ENCODE results near the gene ARPC5. TPM values are rescaled to one million over a fixed set of nuclear protein-coding genes. Genes with fewer than 3 reads are reported as not detected.

Gene ARPC5
- total and polyA plus RNA-seq, 10 of the 15 experiments (the other 5 are each of a cell fraction or from before 2014, with no cell fraction given), result 238 to 784 (median 309) TPM

DNA sequence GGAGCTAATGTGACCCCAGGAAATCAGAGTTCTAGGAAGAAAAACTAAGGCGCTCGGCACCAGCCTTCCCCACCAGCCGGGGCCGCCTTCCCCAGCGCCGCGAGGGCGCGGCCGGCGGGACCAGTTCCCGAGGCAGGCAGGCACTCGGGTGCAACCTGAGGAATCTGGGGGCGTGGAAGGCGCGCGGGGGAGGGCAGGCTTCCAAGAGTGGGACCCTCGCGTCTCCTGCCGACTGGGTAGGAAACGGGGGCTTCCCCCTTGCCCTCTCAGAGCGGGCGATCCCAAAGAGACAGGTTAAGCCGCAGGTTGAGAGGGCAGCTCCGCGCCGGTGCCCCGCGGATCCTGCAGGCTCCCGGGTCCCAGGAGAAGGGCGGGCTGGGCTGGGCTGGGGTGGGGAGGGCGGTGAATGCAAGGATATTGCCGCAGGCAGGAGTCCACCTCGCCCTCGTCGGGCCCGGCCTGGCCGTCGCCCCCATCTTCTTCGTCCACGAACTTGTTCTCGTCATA, 431 bp downstream of the ARPC5 start (continued):
- TF ChIP-seq, protein P1, sequence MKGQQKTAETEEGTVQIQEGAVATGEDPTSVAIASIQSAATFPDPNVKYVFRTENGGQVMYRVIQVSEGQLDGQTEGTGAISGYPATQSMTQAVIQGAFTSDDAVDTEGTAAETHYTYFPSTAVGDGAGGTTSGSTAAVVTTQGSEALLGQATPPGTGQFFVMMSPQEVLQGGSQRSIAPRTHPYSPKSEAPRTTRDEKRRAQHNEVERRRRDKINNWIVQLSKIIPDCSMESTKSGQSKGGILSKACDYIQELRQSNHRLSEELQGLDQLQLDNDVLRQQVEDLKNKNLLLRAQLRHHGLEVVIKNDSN (IDR thresholded peaks at IDR 0.05; ENCODE audit: borderline replicate concordance, extremely low read length, insufficient read depth, low read depth, low read length), result no peak
- TF ChIP-seq DPF2 (IDR thresholded peaks at IDR 0.05), result peak; percentile 21; the same call in 1 of the 2 replicates
- 0 out of 2 replicates have a peak, but pooled peaks have one; percentile 17 for TF ChIP-seq IKZF1 (conservative IDR thresholded peaks at IDR 0.05)
- TF ChIP-seq LARP7 (IDR thresholded peaks at IDR 0.05), result peak; percentile 35; the same call in 1 of the 2 replicates
- no peak for TF ChIP-seq SRF (IDR thresholded peaks at IDR 0.05; ENCODE audit: low read depth in 2 of 2, low read length in 2 of 2)
- no peak for TF ChIP-seq RCOR1 (conservative IDR thresholded peaks at IDR 0.05; ENCODE audit: low read depth, low read length)

DNA sequence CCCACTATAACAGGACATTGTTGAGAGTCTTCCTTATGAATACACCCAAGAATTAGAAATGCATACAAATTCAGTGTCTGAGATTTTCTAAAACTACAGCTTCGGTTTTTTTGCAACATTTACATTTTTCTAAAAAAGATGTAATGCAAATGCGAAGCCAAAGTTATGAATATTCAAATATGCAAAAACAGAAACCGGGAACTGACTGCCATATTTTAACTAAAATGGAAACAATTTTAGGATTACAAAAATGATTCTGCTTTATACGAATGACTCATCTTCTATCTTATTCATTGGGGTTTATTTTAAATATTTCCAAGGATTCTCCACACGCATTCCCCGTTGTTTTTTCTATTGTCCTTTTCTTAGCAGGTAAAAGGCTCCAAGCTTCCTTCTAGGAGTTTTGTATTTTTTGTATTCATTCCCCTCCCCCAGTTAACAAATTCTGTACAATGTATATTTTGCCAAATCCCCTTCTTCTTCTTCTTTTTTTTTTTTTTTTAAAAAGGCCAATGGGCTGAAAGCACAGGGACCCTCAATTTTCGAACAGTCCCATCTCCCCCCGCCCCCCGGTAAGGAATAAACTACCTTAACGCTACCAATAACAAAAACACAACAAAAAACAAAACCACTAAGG, 1.0 kb downstream of the ARPC5 start:
- H3K9me3 ChIP-seq (replicated peaks; ENCODE audit: control insufficient read depth, insufficient read depth, low read length), result no peaks in the 10 kb centered on the region
- FAIRE-seq, result no peak
- ChIA-PET CTCF (interaction anchor here (0.9 to 5.8 kb wide), 17 partner anchors 8 to 1005 kb away, joined by 3 to 81 read pairs (median 4); partner anchors contain the start of gene APOBEC4), RAD21 (ENCODE audit: unreplicated experiment) (interaction anchor here (0.6 to 5.5 kb wide), 17 partner anchors 10 to 321 kb away, joined by 3 to 56 read pairs (median 5); partner anchors contain the start of genes APOBEC4 and NCF2), POLR2A (interaction anchor here (0.6 to 3.9 kb wide), 17 partner anchors 8 to 1242 kb away, joined by 3 to 27 read pairs (median 5); partner anchors contain the start of genes APOBEC4 and NCF2), SMC1A (ENCODE audit: uncharacterized antibody, unreplicated experiment) (interaction anchor here (0.7 to 6.6 kb wide), 19 partner anchors 9 to 417 kb away, joined by 3 to 70 read pairs (median 6); partner anchors contain the start of genes APOBEC4, NCF2 and TSEN15)
- intact Hi-C loops (cut with micrococcal nuclease; ENCODE audit: unreplicated experiment), result loop anchor here (1.0 to 5.0 kb wide), 2 partner anchors 30 to 278 kb away; no protein-coding TSS in a partner anchor
- no peak for ATAC-seq
- H3K9ac ChIP-seq (ENCODE audit: control insufficient read depth, insufficient read depth, low read length), result peak overlapping the region; percentile 98
- peaks cover 0 to 11% of the 10 kb centered on the region in 2 experiments; a peak in 3 of 4 replicates for H3K36me3 ChIP-seq (ENCODE audit: control insufficient read depth in 2 of 2, insufficient read depth in 2 of 2, low read length in 1 of 2)
- H3K27me3 ChIP-seq (replicated peaks in 1 of 2; ENCODE audit: control insufficient read depth in 2 of 2, insufficient read depth in 2 of 2, low read length in 1 of 2), result no peaks in the 10 kb centered on the region
- peaks cover 68% of the 10 kb centered on the region for H3K79me2 ChIP-seq (ENCODE audit: control insufficient read depth, insufficient read depth, low read length)
- WGBS (ENCODE audit: insufficient coverage, insufficient replicate concordance, low lambda C conversion rate, missing lambda C conversion rate), result under 1% methylated on average over 10 of the region's 10 CpGs
- BruUV-seq (replicated peaks), result TSS peak; percentile 61
- DNase-seq (ENCODE audit: low read depth, low spot score), result no peak
- 0 out of 2 replicates have a peak, but pooled peaks cover 3% of the 10 kb centered on the region for H3K4me1 ChIP-seq (ENCODE audit: control insufficient read depth, insufficient read depth, low read length)
- peak overlapping the region; percentile 81 for H3K4me2 ChIP-seq (ENCODE audit: control insufficient read depth, insufficient read depth)
- TF ChIP-seq CBX5 (IDR thresholded peaks at IDR 0.05; ENCODE audit: low read depth) (no peak), EED (IDR thresholded peaks at IDR 0.05; ENCODE audit: low read depth) (no peak), MXI1 (IDR thresholded peaks at IDR 0.05; ENCODE audit: low read depth, low read length) (no peak), ZNF217 (IDR thresholded peaks at IDR 0.05) (no peak), POU2F2 (IDR thresholded peaks at IDR 0.05; ENCODE audit: borderline replicate concordance, low read depth, low read length) (peak; percentile 97), JUNB (IDR thresholded peaks at IDR 0.05) (0 out of 2 replicates have a peak, but pooled peaks have one; percentile 19), BMI1 (IDR thresholded peaks at IDR 0.05; ENCODE audit: borderline replicate concordance) (no peak)
- TF ChIP-seq, protein P2, sequence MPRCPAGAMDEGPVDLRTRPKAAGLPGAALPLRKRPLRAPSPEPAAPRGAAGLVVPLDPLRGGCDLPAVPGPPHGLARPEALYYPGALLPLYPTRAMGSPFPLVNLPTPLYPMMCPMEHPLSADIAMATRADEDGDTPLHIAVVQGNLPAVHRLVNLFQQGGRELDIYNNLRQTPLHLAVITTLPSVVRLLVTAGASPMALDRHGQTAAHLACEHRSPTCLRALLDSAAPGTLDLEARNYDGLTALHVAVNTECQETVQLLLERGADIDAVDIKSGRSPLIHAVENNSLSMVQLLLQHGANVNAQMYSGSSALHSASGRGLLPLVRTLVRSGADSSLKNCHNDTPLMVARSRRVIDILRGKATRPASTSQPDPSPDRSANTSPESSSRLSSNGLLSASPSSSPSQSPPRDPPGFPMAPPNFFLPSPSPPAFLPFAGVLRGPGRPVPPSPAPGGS (IDR thresholded peaks at IDR 0.05; ENCODE audit: borderline replicate concordance, insufficient read depth, low read depth, low read length, poor library complexity, severe bottlenecking), result no peak
- TF ChIP-seq, protein P3, sequence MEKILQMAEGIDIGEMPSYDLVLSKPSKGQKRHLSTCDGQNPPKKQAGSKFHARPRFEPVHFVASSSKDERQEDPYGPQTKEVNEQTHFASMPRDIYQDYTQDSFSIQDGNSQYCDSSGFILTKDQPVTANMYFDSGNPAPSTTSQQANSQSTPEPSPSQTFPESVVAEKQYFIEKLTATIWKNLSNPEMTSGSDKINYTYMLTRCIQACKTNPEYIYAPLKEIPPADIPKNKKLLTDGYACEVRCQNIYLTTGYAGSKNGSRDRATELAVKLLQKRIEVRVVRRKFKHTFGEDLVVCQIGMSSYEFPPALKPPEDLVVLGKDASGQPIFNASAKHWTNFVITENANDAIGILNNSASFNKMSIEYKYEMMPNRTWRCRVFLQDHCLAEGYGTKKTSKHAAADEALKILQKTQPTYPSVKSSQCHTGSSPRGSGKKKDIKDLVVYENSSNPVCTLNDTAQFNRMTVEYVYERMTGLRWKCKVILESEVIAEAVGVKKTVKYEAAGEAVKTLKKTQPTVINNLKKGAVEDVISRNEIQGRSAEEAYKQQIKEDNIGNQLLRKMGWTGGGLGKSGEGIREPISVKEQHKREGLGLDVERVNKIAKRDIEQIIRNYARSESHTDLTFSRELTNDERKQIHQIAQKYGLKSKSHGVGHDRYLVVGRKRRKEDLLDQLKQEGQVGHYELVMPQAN (conservative IDR thresholded peaks at IDR 0.05), result no peak
- TF ChIP-seq, protein P1 (IDR thresholded peaks at IDR 0.05; ENCODE audit: borderline replicate concordance, extremely low read length, insufficient read depth, low read depth, low read length), result no peak
- H3K4me3 ChIP-seq, result peak overlapping the region; percentile 88
- in situ Hi-C loops (cut with MboI), result no loop called here
- H3K27ac ChIP-seq (ENCODE audit: control insufficient read depth, insufficient read depth), result peak overlapping the region; percentile 96
- no peak overlapping the region for H2AFZ ChIP-seq (ENCODE audit: control insufficient read depth, low read depth, low read length)
- H4K20me1 ChIP-seq (ENCODE audit: control insufficient read depth, insufficient read depth), result no peaks in the 10 kb centered on the region

Data from GM12878 (cell line).